Measurements from ENCODE around the gene SORCS2.

GRCh38 chr4:7663075-7663541 is 470.8 kb downstream of the SORCS2 start:
- TF ChIP-seq CTCF (IDR thresholded peaks at IDR 0.05) (no peak), POLR2A (IDR thresholded peaks at IDR 0.05) (no peak)

Measured in Peyer's patch (tissue), 4 donors.